SU-DHL-6 (cell line): ENCODE data around the gene F8.

Experiments
- EZH2phosphoT487 ChIP-seq: fragments of 200-600 bp; sonication (generic), shearing (Covaris generic); conservative IDR thresholded peaks from 2 replicates; pipeline ENCODE4 v1.6.1; 2018; ENCODE audit warnings: mild to moderate bottlenecking, antibody characterized with exemption, low read length, moderate library complexity, mixed read lengths
- TF ChIP-seq, protein P1 (sequence below): fragments of 200-600 bp; sonication (generic); IDR thresholded peaks from one replicate; pipeline ENCODE4 v1.5.1; 2017; ENCODE audit warnings: antibody characterized with exemption, mild to moderate bottlenecking, low read length, moderate library complexity; ENCODE audit not compliant: insufficient read depth, poor library complexity, severe bottlenecking

- TF ChIP-seq, protein P1, sequence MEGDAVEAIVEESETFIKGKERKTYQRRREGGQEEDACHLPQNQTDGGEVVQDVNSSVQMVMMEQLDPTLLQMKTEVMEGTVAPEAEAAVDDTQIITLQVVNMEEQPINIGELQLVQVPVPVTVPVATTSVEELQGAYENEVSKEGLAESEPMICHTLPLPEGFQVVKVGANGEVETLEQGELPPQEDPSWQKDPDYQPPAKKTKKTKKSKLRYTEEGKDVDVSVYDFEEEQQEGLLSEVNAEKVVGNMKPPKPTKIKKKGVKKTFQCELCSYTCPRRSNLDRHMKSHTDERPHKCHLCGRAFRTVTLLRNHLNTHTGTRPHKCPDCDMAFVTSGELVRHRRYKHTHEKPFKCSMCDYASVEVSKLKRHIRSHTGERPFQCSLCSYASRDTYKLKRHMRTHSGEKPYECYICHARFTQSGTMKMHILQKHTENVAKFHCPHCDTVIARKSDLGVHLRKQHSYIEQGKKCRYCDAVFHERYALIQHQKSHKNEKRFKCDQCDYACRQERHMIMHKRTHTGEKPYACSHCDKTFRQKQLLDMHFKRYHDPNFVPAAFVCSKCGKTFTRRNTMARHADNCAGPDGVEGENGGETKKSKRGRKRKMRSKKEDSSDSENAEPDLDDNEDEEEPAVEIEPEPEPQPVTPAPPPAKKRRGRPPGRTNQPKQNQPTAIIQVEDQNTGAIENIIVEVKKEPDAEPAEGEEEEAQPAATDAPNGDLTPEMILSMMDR, result no peak
- TF ChIP-seq EZH2phosphoT487, result no peak
Observed at GRCh38 chrX:154802947-154803346, 219.6 kb downstream of the F8 start.
